Measurements from ENCODE around the gene ARHGEF28. TPM values are rescaled to one million over a fixed set of nuclear protein-coding genes. Genes with fewer than 3 reads are reported as not detected.

The ARHGEF28 gene
- total RNA-seq, 1 donor from 2014 or later: 72.1 TPM

GRCh38 chr5:73950441-73950873 is 324.5 kb downstream of the ARHGEF28 start:
- TF ChIP-seq CTCF (conservative IDR thresholded peaks at IDR 0.05; ENCODE audit: low read depth, low read length): no peak
- no peak overlapping the region for H3K4me3 ChIP-seq (ENCODE audit: low read depth, low read length)
- no peak for DNase-seq (ENCODE audit: low read depth)

GRCh38 chr5:73950912-73951430 is 325.0 kb downstream of the ARHGEF28 start:
- no peak for DNase-seq (ENCODE audit: low read depth)
- TF ChIP-seq CTCF (conservative IDR thresholded peaks at IDR 0.05; ENCODE audit: low read depth, low read length): no peak
- H3K4me3 ChIP-seq (ENCODE audit: low read depth, low read length): no peak overlapping the region

- DNase-seq (ENCODE audit: low read depth): no peak
- no peak overlapping the region for H3K4me3 ChIP-seq (ENCODE audit: low read depth, low read length)
- no peak for TF ChIP-seq CTCF (conservative IDR thresholded peaks at IDR 0.05; ENCODE audit: low read depth, low read length)
Measured at GRCh38 chr5:73952872-73953271, 326.9 kb downstream of the ARHGEF28 start.

GRCh38 chr5:73954381-73954780 is 328.4 kb downstream of the ARHGEF28 start:
- H3K4me3 ChIP-seq (ENCODE audit: low read depth, low read length): no peak overlapping the region
- DNase-seq (ENCODE audit: low read depth): no peak
- no peak for TF ChIP-seq CTCF (conservative IDR thresholded peaks at IDR 0.05; ENCODE audit: low read depth, low read length)

GRCh38 chr5:73955271-73955846 is 329.4 kb downstream of the ARHGEF28 start:
- no peak overlapping the region for H3K4me3 ChIP-seq (ENCODE audit: low read depth, low read length)
- no peak for DNase-seq (ENCODE audit: low read depth)
- no peak for TF ChIP-seq CTCF (conservative IDR thresholded peaks at IDR 0.05; ENCODE audit: low read depth, low read length)

- no peak for DNase-seq (ENCODE audit: low read depth)
- no peak for TF ChIP-seq CTCF (conservative IDR thresholded peaks at IDR 0.05; ENCODE audit: low read depth, low read length)
- H3K4me3 ChIP-seq (ENCODE audit: low read depth, low read length): no peak overlapping the region
Measured at GRCh38 chr5:73957397-73958001, 331.5 kb downstream of the ARHGEF28 start.

- no peak overlapping the region for H3K4me3 ChIP-seq (ENCODE audit: low read depth, low read length)
- DNase-seq (ENCODE audit: low read depth): no peak
- TF ChIP-seq CTCF (conservative IDR thresholded peaks at IDR 0.05; ENCODE audit: low read depth, low read length): no peak
Measured at GRCh38 chr5:73958037-73958436, 332.0 kb downstream of the ARHGEF28 start.
